Measurements from ENCODE around the gene NRARP. TPM values are rescaled to one million over a fixed set of nuclear protein-coding genes. Genes with fewer than 3 reads are reported as not detected.
A peak's percentile ranks its signal among the peaks of the same experiment; 100 is the strongest.

Gene NRARP
- polyA plus RNA-seq, 3 donors, result 15.4 TPM; not detected in 2

- no peak for TF ChIP-seq CTCF (IDR thresholded peaks at IDR 0.05)
- H3K9me3 ChIP-seq (replicated peaks in 1 of 2; ENCODE audit: control insufficient read depth in 1 of 2, insufficient read depth in 1 of 2, low read length in 2 of 2), result no peaks in the 10 kb centered on the region
- intact Hi-C loops (cut with micrococcal nuclease), result no loop called here
- no peaks in the 10 kb centered on the region for H4K20me1 ChIP-seq (ENCODE audit: insufficient read depth, low read length)
- Mint-ChIP-seq H3K4me3 (no peak overlapping the region), H3K27me3 (ENCODE audit: low read depth in 3 of 3) (peaks cover 2 to 19% (median 4%) of the 10 kb centered on the region in 3 donors), H3K9me3 (no peaks in the 10 kb centered on the region), H3K4me1 (peaks cover 3% of the 10 kb centered on the region), H3K27ac (no peak overlapping the region), H3K36me3 (no peaks in the 10 kb centered on the region)
- no peak overlapping the region for H3K4me3 ChIP-seq (replicated peaks in 1 of 3; ENCODE audit: low read depth in 2 of 3, low read length in 3 of 3)
- no peak overlapping the region for H3K27ac ChIP-seq (ENCODE audit: low read depth in 1 of 2, low read length in 2 of 2)
- no peak overlapping the region for H3K9ac ChIP-seq (ENCODE audit: insufficient read depth, low read length, poor library complexity, severe bottlenecking)
- no peak overlapping the region for H2AFZ ChIP-seq (ENCODE audit: insufficient read depth, low read depth, low read length, poor library complexity, severe bottlenecking)
- H3K4me2 ChIP-seq (replicated peaks; ENCODE audit: extremely low read depth, low read length, poor library complexity, severe bottlenecking), result peak overlapping the region; percentile 70
- H3K27me3 ChIP-seq (ENCODE audit: control insufficient read depth in 2 of 2, insufficient read depth in 2 of 2, low read length in 2 of 2), result peaks cover 0 to 20% of the 10 kb centered on the region in 2 donors
- DNase-seq, result no peak
- H3K79me2 ChIP-seq (ENCODE audit: insufficient read depth, low read length), result no peaks in the 10 kb centered on the region
- H3K36me3 ChIP-seq (replicated peaks in 1 of 2; ENCODE audit: control insufficient read depth in 1 of 2, insufficient read depth in 2 of 2, low read length in 2 of 2), result no peaks in the 10 kb centered on the region
- 50% methylated on average over 11 of the region's 18 CpGs for WGBS (ENCODE audit: insufficient coverage)
- peaks cover 10 to 17% of the 10 kb centered on the region in 2 donors for H3K4me1 ChIP-seq (ENCODE audit: control insufficient read depth in 1 of 2, insufficient read depth in 2 of 2, low read length in 2 of 2)
Observed at GRCh38 chr9:137315581-137316011, 13.5 kb upstream of the NRARP start.

- Mint-ChIP-seq H3K27me3 (ENCODE audit: low read depth in 3 of 3) (peaks cover 2 to 19% (median 4%) of the 10 kb centered on the region in 3 donors), H3K4me1 (no peaks in the 10 kb centered on the region), H3K36me3 (no peaks in the 10 kb centered on the region), H3K9me3 (no peaks in the 10 kb centered on the region), H3K27ac (no peak overlapping the region), H3K4me3 (no peak overlapping the region)
- DNase-seq, result peak in 1 of 3 donors; percentile 3
- Histone ChIP-seq H3K79me2 (ENCODE audit: insufficient read depth, low read length) (no peaks in the 10 kb centered on the region), H3K36me3 (replicated peaks in 1 of 2; ENCODE audit: control insufficient read depth in 1 of 2, insufficient read depth in 2 of 2, low read length in 2 of 2) (no peaks in the 10 kb centered on the region), H3K27ac (ENCODE audit: low read depth in 1 of 2, low read length in 2 of 2) (no peak overlapping the region), H3K4me3 (replicated peaks in 1 of 3; ENCODE audit: low read depth in 2 of 3, low read length in 3 of 3) (no peak overlapping the region), H3K4me1 (ENCODE audit: control insufficient read depth in 1 of 2, insufficient read depth in 2 of 2, low read length in 2 of 2) (peaks cover 5 to 10% of the 10 kb centered on the region in 2 donors), H3K27me3 (ENCODE audit: control insufficient read depth in 2 of 2, insufficient read depth in 2 of 2, low read length in 2 of 2) (peaks cover 0 to 20% of the 10 kb centered on the region in 2 donors), H2AFZ (ENCODE audit: insufficient read depth, low read depth, low read length, poor library complexity, severe bottlenecking) (no peak overlapping the region), H4K20me1 (ENCODE audit: insufficient read depth, low read length) (no peaks in the 10 kb centered on the region), H3K9ac (ENCODE audit: insufficient read depth, low read length, poor library complexity, severe bottlenecking) (no peak overlapping the region), H3K9me3 (replicated peaks in 1 of 2; ENCODE audit: control insufficient read depth in 1 of 2, insufficient read depth in 1 of 2, low read length in 2 of 2) (no peaks in the 10 kb centered on the region), H3K4me2 (replicated peaks; ENCODE audit: extremely low read depth, low read length, poor library complexity, severe bottlenecking) (no peak overlapping the region)
- intact Hi-C loops (cut with micrococcal nuclease), result no loop called here
- no peak for TF ChIP-seq CTCF (IDR thresholded peaks at IDR 0.05)
- WGBS (ENCODE audit: insufficient coverage), result 93% methylated on average over 28 of the region's 42 CpGs
Observed at GRCh38 chr9:137314561-137315560, 12.8 kb upstream of the NRARP start.
